ENCODE data around the gene LBHD2.
A peak's percentile ranks its signal among the peaks of the same experiment; 100 is the strongest.

LBHD2 gene

GRCh38 chr14:103067231-103067954 is 16.6 kb upstream of the LBHD2 start:
- Histone ChIP-seq H3K27ac (ENCODE audit: low read depth, low read length) (no peak overlapping the region), H3K4me1 (ENCODE audit: control insufficient read depth in 5 of 5, insufficient read depth in 5 of 5, low read length in 5 of 5) (peaks cover 8 to 50% (median 28%) of the 10 kb centered on the region in 5 donors), H3K9me3 (ENCODE audit: control insufficient read depth in 5 of 5, low read length in 5 of 5) (no peaks in the 10 kb centered on the region), H3K9ac (ENCODE audit: low read length in 5 of 5) (no peak overlapping the region), H3K27me3 (ENCODE audit: control insufficient read depth in 5 of 5, insufficient read depth in 4 of 5, low read length in 5 of 5) (no peaks in the 10 kb centered on the region), H3K36me3 (ENCODE audit: control insufficient read depth in 5 of 5, insufficient read depth in 5 of 5, low read length in 5 of 5) (no peaks in the 10 kb centered on the region), H3K4me3 (ENCODE audit: low read depth in 1 of 5, low read length in 5 of 5) (no peak overlapping the region)

DNA sequence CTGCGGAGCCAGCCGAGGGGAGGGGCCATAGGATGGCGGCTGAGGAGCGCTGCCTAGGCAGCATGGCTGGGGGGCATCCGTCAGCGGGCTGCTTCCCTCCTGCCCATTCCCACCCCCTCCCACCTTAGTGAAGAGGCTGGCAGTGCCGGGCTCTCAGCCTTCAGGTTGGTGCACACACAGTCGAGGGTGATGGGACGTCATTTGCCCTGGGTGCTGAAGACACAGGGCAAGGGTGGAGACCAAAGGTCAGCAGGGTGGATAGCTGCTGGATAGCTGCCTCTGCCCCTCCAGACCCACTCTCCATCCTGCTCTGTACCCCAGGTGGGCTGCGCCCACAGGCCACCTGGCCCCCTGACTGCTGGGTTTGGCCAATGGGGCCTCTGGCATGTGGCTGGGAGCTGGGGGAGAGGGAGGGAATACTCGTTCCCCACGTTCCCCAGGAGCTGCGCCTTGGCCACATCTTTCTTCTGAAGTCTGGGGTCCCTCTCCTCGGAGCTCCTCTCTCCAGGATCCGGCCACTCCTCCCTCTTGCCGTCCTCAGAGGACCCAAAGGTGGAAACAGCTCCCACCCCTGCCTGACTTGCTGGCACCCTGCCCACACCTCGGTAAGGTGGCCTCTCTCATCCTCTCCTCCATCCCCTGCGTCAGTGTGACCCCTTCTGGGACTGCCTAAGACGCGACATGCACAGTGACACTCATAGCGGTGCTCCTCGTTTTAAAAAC is 15.5 kb upstream of the LBHD2 start:
- Histone ChIP-seq H3K27ac (ENCODE audit: low read depth, low read length) (no peak overlapping the region), H3K27me3 (ENCODE audit: control insufficient read depth in 5 of 5, insufficient read depth in 4 of 5, low read length in 5 of 5) (no peaks in the 10 kb centered on the region), H3K9ac (ENCODE audit: low read length in 5 of 5) (no peak overlapping the region), H3K36me3 (ENCODE audit: control insufficient read depth in 5 of 5, insufficient read depth in 5 of 5, low read length in 5 of 5) (no peaks in the 10 kb centered on the region), H3K4me3 (ENCODE audit: low read depth in 1 of 5, low read length in 5 of 5) (no peak overlapping the region), H3K9me3 (ENCODE audit: control insufficient read depth in 5 of 5, low read length in 5 of 5) (no peaks in the 10 kb centered on the region), H3K4me1 (ENCODE audit: control insufficient read depth in 5 of 5, insufficient read depth in 5 of 5, low read length in 5 of 5) (peaks cover 10 to 58% (median 32%) of the 10 kb centered on the region in 5 donors)

DNA sequence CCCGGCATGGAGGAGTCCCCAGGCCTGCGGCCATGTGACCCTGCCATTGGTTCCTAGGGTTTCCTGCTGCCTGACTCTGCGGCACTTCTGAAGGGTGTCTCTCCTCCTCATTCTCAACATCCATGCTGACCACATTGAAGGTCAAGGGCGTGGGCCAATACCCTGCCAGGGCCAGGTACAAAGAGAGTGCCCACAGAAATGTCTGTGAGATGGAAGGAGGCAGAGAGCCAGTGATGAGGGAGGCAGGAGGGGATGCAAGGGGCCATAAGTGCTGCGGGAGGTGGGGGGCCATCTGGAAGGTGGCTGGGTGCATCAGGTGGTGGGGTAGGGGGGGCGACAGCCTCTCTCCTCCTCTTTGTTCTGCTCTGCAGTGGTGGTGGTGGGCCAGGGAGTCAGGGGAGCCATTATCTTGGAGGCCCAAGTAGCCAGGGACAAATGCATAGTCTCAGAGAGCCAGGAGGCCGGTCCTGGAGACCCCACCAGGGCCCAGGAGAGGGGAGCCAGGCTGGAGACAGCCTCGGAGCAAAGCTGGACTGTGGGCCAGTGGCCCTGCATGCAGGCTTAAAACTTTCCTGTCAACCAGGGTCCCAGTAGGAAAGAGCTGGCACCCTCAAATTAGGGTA is 13.6 kb upstream of the LBHD2 start:
- no peak overlapping the region for H3K27ac ChIP-seq (ENCODE audit: low read depth, low read length)

GRCh38 chr14:103070971-103071542 is 13.0 kb upstream of the LBHD2 start:
- peak overlapping the region; percentile 60 for H3K27ac ChIP-seq (ENCODE audit: low read depth, low read length)

More for the DNA sequence above, 13.6 kb upstream of the LBHD2 start:
- Histone ChIP-seq H3K9me3 (ENCODE audit: control insufficient read depth in 5 of 5, low read length in 5 of 5) (no peaks in the 10 kb centered on the region), H3K9ac (ENCODE audit: low read length in 5 of 5) (no peak overlapping the region), H3K4me1 (ENCODE audit: control insufficient read depth in 5 of 5, insufficient read depth in 5 of 5, low read length in 5 of 5) (peaks cover 14 to 76% (median 50%) of the 10 kb centered on the region in 5 donors), H3K36me3 (ENCODE audit: control insufficient read depth in 5 of 5, insufficient read depth in 5 of 5, low read length in 5 of 5) (no peaks in the 10 kb centered on the region), H3K27me3 (ENCODE audit: control insufficient read depth in 5 of 5, insufficient read depth in 4 of 5, low read length in 5 of 5) (no peaks in the 10 kb centered on the region), H3K4me3 (ENCODE audit: low read depth in 1 of 5, low read length in 5 of 5) (no peak overlapping the region)

GRCh38 chr14:103071544-103072251 is 12.3 kb upstream of the LBHD2 start:
- no peaks in the 10 kb centered on the region for H3K27me3 ChIP-seq (ENCODE audit: control insufficient read depth in 5 of 5, insufficient read depth in 4 of 5, low read length in 5 of 5)
- H3K9ac ChIP-seq (ENCODE audit: low read length in 5 of 5), result no peak overlapping the region
- peak overlapping the region in 1 of 5 donors; percentile 17 for H3K4me3 ChIP-seq (ENCODE audit: low read depth in 1 of 5, low read length in 5 of 5)
- H3K9me3 ChIP-seq (ENCODE audit: control insufficient read depth in 5 of 5, low read length in 5 of 5), result no peaks in the 10 kb centered on the region
- H3K4me1 ChIP-seq (ENCODE audit: control insufficient read depth in 5 of 5, insufficient read depth in 5 of 5, low read length in 5 of 5), result peaks cover 12 to 65% (median 53%) of the 10 kb centered on the region in 5 donors
- H3K36me3 ChIP-seq (ENCODE audit: control insufficient read depth in 5 of 5, insufficient read depth in 5 of 5, low read length in 5 of 5), result no peaks in the 10 kb centered on the region
- H3K27ac ChIP-seq (ENCODE audit: low read depth, low read length), result peak overlapping the region; percentile 60

More at GRCh38 chr14:103070971-103071542, 13.0 kb upstream of the LBHD2 start:
- Histone ChIP-seq H3K36me3 (ENCODE audit: control insufficient read depth in 5 of 5, insufficient read depth in 5 of 5, low read length in 5 of 5) (no peaks in the 10 kb centered on the region), H3K9me3 (ENCODE audit: control insufficient read depth in 5 of 5, low read length in 5 of 5) (no peaks in the 10 kb centered on the region), H3K4me1 (ENCODE audit: control insufficient read depth in 5 of 5, insufficient read depth in 5 of 5, low read length in 5 of 5) (peaks cover 12 to 71% (median 53%) of the 10 kb centered on the region in 5 donors), H3K4me3 (ENCODE audit: low read depth in 1 of 5, low read length in 5 of 5) (peak overlapping the region in 1 of 5 donors; percentile 17), H3K27me3 (ENCODE audit: control insufficient read depth in 5 of 5, insufficient read depth in 4 of 5, low read length in 5 of 5) (no peaks in the 10 kb centered on the region), H3K9ac (ENCODE audit: low read length in 5 of 5) (peak overlapping the region in 1 of 5 donors; percentile 19)

DNA sequence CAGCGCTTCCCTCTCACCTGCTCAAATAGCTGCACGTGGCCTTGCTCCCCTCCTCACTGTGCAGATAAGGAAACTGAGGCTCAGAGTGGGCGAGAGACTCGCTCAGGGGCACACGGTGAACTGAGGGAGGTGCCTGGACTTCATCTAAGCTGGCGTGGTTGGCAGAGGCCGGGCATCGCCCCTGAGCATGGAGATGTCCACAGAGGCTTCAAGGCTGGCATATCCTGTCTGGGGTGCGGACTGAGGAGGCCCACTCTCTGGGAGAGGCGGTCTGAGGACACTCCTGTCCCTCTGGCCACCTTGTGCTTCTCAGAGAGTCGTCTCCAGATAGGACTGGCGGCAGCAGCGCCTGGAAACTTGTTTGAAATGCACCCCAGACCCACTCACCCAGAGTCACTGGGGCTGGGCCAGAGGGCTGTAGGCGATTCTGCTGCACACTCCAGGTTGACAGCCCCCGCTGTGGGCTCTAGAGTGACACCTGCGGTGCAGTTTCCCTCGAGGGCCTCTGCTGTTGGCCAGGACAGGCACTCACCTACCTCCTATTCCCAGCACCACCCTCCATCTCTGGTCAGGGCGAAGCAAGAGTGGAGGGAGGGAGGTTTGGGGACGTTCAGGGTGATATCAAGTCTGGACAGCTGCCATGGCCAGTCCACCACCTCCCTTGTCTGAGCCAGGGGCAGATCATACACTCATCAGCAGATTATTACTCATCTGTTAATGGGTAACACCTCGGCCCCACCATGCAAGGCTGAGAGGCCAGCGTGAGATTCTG is 11.2 kb upstream of the LBHD2 start:
- Histone ChIP-seq H3K27ac (ENCODE audit: low read depth, low read length) (peak overlapping the region; percentile 23), H3K9me3 (ENCODE audit: control insufficient read depth in 5 of 5, low read length in 5 of 5) (no peaks in the 10 kb centered on the region), H3K4me3 (ENCODE audit: low read depth in 1 of 5, low read length in 5 of 5) (no peak overlapping the region), H3K27me3 (ENCODE audit: control insufficient read depth in 5 of 5, insufficient read depth in 4 of 5, low read length in 5 of 5) (no peaks in the 10 kb centered on the region), H3K4me1 (ENCODE audit: control insufficient read depth in 5 of 5, insufficient read depth in 5 of 5, low read length in 5 of 5) (peaks cover 12 to 54% (median 47%) of the 10 kb centered on the region in 5 donors), H3K9ac (ENCODE audit: low read length in 5 of 5) (no peak overlapping the region), H3K36me3 (ENCODE audit: control insufficient read depth in 5 of 5, insufficient read depth in 5 of 5, low read length in 5 of 5) (no peaks in the 10 kb centered on the region)

GRCh38 chr14:103073367-103073875 is 10.6 kb upstream of the LBHD2 start:
- Histone ChIP-seq H3K4me1 (ENCODE audit: control insufficient read depth in 5 of 5, insufficient read depth in 5 of 5, low read length in 5 of 5) (peaks cover 12 to 54% (median 43%) of the 10 kb centered on the region in 5 donors), H3K9ac (ENCODE audit: low read length in 5 of 5) (no peak overlapping the region), H3K27ac (ENCODE audit: low read depth, low read length) (peak overlapping the region; percentile 90), H3K36me3 (ENCODE audit: control insufficient read depth in 5 of 5, insufficient read depth in 5 of 5, low read length in 5 of 5) (no peaks in the 10 kb centered on the region), H3K9me3 (ENCODE audit: control insufficient read depth in 5 of 5, low read length in 5 of 5) (no peaks in the 10 kb centered on the region), H3K27me3 (ENCODE audit: control insufficient read depth in 5 of 5, insufficient read depth in 4 of 5, low read length in 5 of 5) (no peaks in the 10 kb centered on the region), H3K4me3 (ENCODE audit: low read depth in 1 of 5, low read length in 5 of 5) (no peak overlapping the region)

- Histone ChIP-seq H3K9me3 (ENCODE audit: control insufficient read depth in 5 of 5, low read length in 5 of 5) (no peaks in the 10 kb centered on the region), H3K9ac (ENCODE audit: low read length in 5 of 5) (peak overlapping the region in 2 of 5 donors; percentile 35 to 56), H3K27me3 (ENCODE audit: control insufficient read depth in 5 of 5, insufficient read depth in 4 of 5, low read length in 5 of 5) (no peaks in the 10 kb centered on the region), H3K36me3 (ENCODE audit: control insufficient read depth in 5 of 5, insufficient read depth in 5 of 5, low read length in 5 of 5) (no peaks in the 10 kb centered on the region), H3K27ac (ENCODE audit: low read depth, low read length) (peak overlapping the region; percentile 90), H3K4me1 (ENCODE audit: control insufficient read depth in 5 of 5, insufficient read depth in 5 of 5, low read length in 5 of 5) (peaks cover 12 to 51% (median 41%) of the 10 kb centered on the region in 5 donors), H3K4me3 (ENCODE audit: low read depth in 1 of 5, low read length in 5 of 5) (peak overlapping the region in 2 of 5 donors; percentile 14 to 67)
Measured at GRCh38 chr14:103073876-103074728, 9.9 kb upstream of the LBHD2 start.
